GM23338 (cell line): ENCODE data around the gene UBN1. TPM values are rescaled to one million over a fixed set of nuclear protein-coding genes. Genes with fewer than 3 reads are reported as not detected.

Experiments
- ATAC-seq: fragments of 200-7000 bp; cut with Tn5 transposase; 3 replicates; pipeline ENCODE4 v1.9.1; 2020
- DNase-seq: peaks from one replicate; pipeline ENCODE4 v3.0.0-alpha.2; 2015; ENCODE audit warnings: low spot score
- H2AFZ ChIP-seq: fragments of 200-600 bp; sonication (generic); 2 replicates; pipeline ENCODE4 v1.8.0; 2016; ENCODE audit warnings: antibody characterized with exemption, mild to moderate bottlenecking, moderate library complexity
- H3F3A ChIP-seq: fragments of 200-600 bp; sonication (generic); replicated peaks from 2 replicates; pipeline ENCODE4 v1.8.0; 2017; ENCODE audit warnings: antibody characterized with exemption, mixed run types, low read depth
- H3K27ac ChIP-seq: fragments of 200-600 bp; sonication (generic); 2 replicates; pipeline ENCODE4 v1.6.1; 2016; ENCODE audit warnings: low read depth
- H3K27me3 ChIP-seq: fragments of 200-600 bp; sonication (generic); 2 replicates; pipeline ENCODE4 v1.8.0; 2016; ENCODE audit warnings: mild to moderate bottlenecking, mixed run types, moderate library complexity; ENCODE audit not compliant: insufficient read depth
- H3K36me3 ChIP-seq: fragments of 200-600 bp; sonication (generic); 2 replicates; pipeline ENCODE4 v1.8.0; 2016; ENCODE audit warnings: mild to moderate bottlenecking; ENCODE audit not compliant: insufficient read depth
- H3K4me1 ChIP-seq: fragments of 200-600 bp; sonication (generic); 2 replicates; pipeline ENCODE4 v1.8.0; 2016; ENCODE audit warnings: mild to moderate bottlenecking, moderate library complexity; ENCODE audit not compliant: insufficient read depth
- H3K4me2 ChIP-seq: fragments of 200-600 bp; sonication (generic); 2 replicates; pipeline ENCODE4 v1.7.1; 2017; ENCODE audit warnings: mixed run types
- H3K4me3 ChIP-seq: fragments of 200-600 bp; sonication (generic); 2 replicates; pipeline ENCODE4 v1.6.1; 2016; ENCODE audit warnings: mixed run types
- H3K79me2 ChIP-seq: fragments of 200-600 bp; sonication (generic); replicated peaks from 2 replicates; pipeline ENCODE4 v1.8.0; 2017; ENCODE audit warnings: mild to moderate bottlenecking; ENCODE audit not compliant: insufficient read depth
- H3K9me2 ChIP-seq: fragments of 200-600 bp; sonication (generic); 2 replicates; pipeline ENCODE4 v1.8.0; 2017; ENCODE audit not compliant: insufficient read depth
- H4K20me1 ChIP-seq: fragments of 200-600 bp; sonication (generic); replicated peaks from 2 replicates; pipeline ENCODE4 v1.8.0; 2017; ENCODE audit warnings: mild to moderate bottlenecking; ENCODE audit not compliant: insufficient read depth
- H3K27ac Mint-ChIP-seq: 2 replicates; pipeline ENCODE4 v1.8.0; 2020; ENCODE audit warnings: inconsistent platforms, mild to moderate bottlenecking, moderate library complexity, mixed read lengths
- H3K27me3 Mint-ChIP-seq: 3 replicates; pipeline ENCODE4 v1.8.0; 2022; ENCODE audit warnings: low read depth, mild to moderate bottlenecking, moderate library complexity, mixed read lengths, inconsistent platforms; ENCODE audit not compliant: insufficient read depth, poor library complexity
- H3K36me3 Mint-ChIP-seq: 3 replicates; pipeline ENCODE4 v1.8.0; 2021; ENCODE audit warnings: low read depth, mild to moderate bottlenecking, inconsistent platforms, moderate library complexity, mixed read lengths
- H3K4me1 Mint-ChIP-seq: 3 replicates; pipeline ENCODE4 v1.8.0; 2020; ENCODE audit warnings: mild to moderate bottlenecking, inconsistent platforms, mixed read lengths
- H3K4me3 Mint-ChIP-seq: 3 replicates; pipeline ENCODE4 v1.8.0; 2021; ENCODE audit warnings: moderate library complexity, mild to moderate bottlenecking, inconsistent platforms, mixed read lengths
- H3K9me3 Mint-ChIP-seq: 3 replicates; pipeline ENCODE4 v1.8.0; 2020; ENCODE audit warnings: moderate library complexity, mild to moderate bottlenecking, inconsistent platforms, mixed read lengths
- CREB1 ChIP-seq: fragments of 250-450 bp; sonication (Bioruptor Pico); IDR thresholded peaks from 2 replicates; pipeline ENCODE4 v1.5.0; 2020; ENCODE audit warnings: low read depth, mild to moderate bottlenecking, moderate library complexity
- EZH2 ChIP-seq: fragments of 200-600 bp; sonication (generic); IDR thresholded peaks from one replicate; pipeline ENCODE4 v1.8.0; 2017; ENCODE audit warnings: antibody characterized with exemption, mild to moderate bottlenecking, low read depth; ENCODE audit not compliant: unreplicated experiment
- JUNB ChIP-seq: IDR thresholded peaks from one replicate; pipeline ENCODE4 v1.6.1; 2016; ENCODE audit warnings: antibody characterized with exemption; ENCODE audit not compliant: unreplicated experiment
- ZNF331 ChIP-seq: fragments of 250-450 bp; sonication (Bioruptor Pico); IDR thresholded peaks from 2 replicates; pipeline ENCODE4 v1.5.0; 2020; ENCODE audit warnings: low read depth, mild to moderate bottlenecking, moderate library complexity
- polyA plus RNA-seq: library from polyadenylated mRNA; unstranded; fragments of >200 nt; fragmentation: Nextera tagmentation; extraction: Ambion mirVana; gene quantifications from 2 replicates; pipeline ENCODE4 v1.2.1, GENCODE V29; 2016
- total RNA-seq: library from RNA; depleted of rRNA; stranded (reverse); fragments of >200 nt; shearing (Covaris generic); gene quantifications from 2 replicates; pipeline ENCODE4 v1.2.3, GENCODE V29; 2014
- TF ChIP-seq, protein P1 (sequence below), 2 experiments: fragments of 200-600 bp in 1 of 2; sonication (generic) in 1 of 2; conservative IDR thresholded peaks; 2 replicates each; pipeline versions ENCODE4 v1.5.1 to v1.6.1; 2016 to 2017; ENCODE audit warnings: antibody characterized with exemption in 2 of 2, low read depth in 2 of 2, mild to moderate bottlenecking in 2 of 2, moderate library complexity in 1 of 2
- TF ChIP-seq, protein P2 (sequence below): IDR thresholded peaks from one replicate; pipeline ENCODE4 v1.6.1; 2018; ENCODE audit warnings: antibody characterized with exemption; ENCODE audit not compliant: unreplicated experiment

Gene UBN1
- total and polyA plus RNA-seq, 2 experiments from 2014 or later: 18.3 to 46.8 TPM

DNA sequence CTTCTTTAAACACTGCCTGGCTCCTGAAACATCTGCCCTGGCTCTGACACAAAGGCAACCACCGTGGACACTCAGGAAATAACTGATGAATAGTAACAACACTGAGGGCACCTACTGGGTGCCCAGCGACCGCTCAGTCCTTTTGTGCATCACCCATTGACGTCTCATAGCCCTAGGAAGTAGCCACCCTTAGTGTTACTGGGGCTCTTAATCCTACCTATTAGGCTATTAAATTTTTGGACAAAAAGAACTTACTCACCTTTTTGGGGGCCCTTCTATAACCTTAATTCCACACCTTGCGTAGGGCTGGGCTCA is 78.0 kb downstream of the UBN1 start:
- Mint-ChIP-seq H3K9me3 (peaks cover 13% of the 10 kb centered on the region), H3K4me3 (no peak overlapping the region), H3K27ac (0 out of 2 replicates have a peak overlapping the region, but pooled peaks have one; percentile 17), H3K4me1 (peaks cover 21% of the 10 kb centered on the region), H3K27me3 (peaks cover 6% of the 10 kb centered on the region), H3K36me3 (peaks cover 21% of the 10 kb centered on the region)
- ATAC-seq (no peak), DNase-seq (no peak)
- peaks cover 16% of the 10 kb centered on the region for H3K79me2 ChIP-seq
- H3F3A ChIP-seq: no peaks in the 10 kb centered on the region
- H3K27me3 ChIP-seq: no peaks in the 10 kb centered on the region
- 0 out of 2 replicates have a peak overlapping the region, but pooled peaks have one; percentile 32 for H3K4me2 ChIP-seq
- peak overlapping the region; percentile 78 for H3K27ac ChIP-seq
- no peaks in the 10 kb centered on the region for H3K9me2 ChIP-seq
- no peaks in the 10 kb centered on the region for H3K4me1 ChIP-seq
- 0 out of 2 replicates have a peak, but pooled peaks cover 6% of the 10 kb centered on the region for H4K20me1 ChIP-seq
- no peaks in the 10 kb centered on the region for H3K36me3 ChIP-seq
- TF ChIP-seq, protein P1, sequence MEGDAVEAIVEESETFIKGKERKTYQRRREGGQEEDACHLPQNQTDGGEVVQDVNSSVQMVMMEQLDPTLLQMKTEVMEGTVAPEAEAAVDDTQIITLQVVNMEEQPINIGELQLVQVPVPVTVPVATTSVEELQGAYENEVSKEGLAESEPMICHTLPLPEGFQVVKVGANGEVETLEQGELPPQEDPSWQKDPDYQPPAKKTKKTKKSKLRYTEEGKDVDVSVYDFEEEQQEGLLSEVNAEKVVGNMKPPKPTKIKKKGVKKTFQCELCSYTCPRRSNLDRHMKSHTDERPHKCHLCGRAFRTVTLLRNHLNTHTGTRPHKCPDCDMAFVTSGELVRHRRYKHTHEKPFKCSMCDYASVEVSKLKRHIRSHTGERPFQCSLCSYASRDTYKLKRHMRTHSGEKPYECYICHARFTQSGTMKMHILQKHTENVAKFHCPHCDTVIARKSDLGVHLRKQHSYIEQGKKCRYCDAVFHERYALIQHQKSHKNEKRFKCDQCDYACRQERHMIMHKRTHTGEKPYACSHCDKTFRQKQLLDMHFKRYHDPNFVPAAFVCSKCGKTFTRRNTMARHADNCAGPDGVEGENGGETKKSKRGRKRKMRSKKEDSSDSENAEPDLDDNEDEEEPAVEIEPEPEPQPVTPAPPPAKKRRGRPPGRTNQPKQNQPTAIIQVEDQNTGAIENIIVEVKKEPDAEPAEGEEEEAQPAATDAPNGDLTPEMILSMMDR (conservative IDR thresholded peaks at IDR 0.05; ENCODE audit: low read depth in 2 of 2): no peak
- TF ChIP-seq CREB1: no peak
- TF ChIP-seq, protein P2, sequence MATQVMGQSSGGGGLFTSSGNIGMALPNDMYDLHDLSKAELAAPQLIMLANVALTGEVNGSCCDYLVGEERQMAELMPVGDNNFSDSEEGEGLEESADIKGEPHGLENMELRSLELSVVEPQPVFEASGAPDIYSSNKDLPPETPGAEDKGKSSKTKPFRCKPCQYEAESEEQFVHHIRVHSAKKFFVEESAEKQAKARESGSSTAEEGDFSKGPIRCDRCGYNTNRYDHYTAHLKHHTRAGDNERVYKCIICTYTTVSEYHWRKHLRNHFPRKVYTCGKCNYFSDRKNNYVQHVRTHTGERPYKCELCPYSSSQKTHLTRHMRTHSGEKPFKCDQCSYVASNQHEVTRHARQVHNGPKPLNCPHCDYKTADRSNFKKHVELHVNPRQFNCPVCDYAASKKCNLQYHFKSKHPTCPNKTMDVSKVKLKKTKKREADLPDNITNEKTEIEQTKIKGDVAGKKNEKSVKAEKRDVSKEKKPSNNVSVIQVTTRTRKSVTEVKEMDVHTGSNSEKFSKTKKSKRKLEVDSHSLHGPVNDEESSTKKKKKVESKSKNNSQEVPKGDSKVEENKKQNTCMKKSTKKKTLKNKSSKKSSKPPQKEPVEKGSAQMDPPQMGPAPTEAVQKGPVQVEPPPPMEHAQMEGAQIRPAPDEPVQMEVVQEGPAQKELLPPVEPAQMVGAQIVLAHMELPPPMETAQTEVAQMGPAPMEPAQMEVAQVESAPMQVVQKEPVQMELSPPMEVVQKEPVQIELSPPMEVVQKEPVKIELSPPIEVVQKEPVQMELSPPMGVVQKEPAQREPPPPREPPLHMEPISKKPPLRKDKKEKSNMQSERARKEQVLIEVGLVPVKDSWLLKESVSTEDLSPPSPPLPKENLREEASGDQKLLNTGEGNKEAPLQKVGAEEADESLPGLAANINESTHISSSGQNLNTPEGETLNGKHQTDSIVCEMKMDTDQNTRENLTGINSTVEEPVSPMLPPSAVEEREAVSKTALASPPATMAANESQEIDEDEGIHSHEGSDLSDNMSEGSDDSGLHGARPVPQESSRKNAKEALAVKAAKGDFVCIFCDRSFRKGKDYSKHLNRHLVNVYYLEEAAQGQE: no peak
- H2AFZ ChIP-seq: no peak overlapping the region
- no peak overlapping the region for H3K4me3 ChIP-seq

DNA sequence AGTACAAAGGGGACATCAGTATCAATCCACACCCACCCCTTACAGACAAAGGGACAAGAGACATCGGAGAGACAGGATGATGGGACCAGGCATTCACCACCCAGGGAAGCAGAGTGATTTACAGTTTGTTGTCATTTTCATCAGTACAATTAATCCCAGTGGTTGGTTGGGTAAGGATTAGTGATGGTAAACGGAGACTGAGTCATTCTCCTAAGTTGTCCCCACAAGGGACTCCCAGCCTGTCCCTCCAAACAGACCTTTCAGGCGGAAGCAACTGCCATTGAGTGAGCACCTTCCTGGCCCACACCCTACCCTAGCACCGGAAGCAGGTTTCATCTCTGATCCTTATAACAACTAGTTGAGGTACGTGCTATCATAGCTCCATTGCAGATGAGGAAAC is 78.5 kb downstream of the UBN1 start:
- peaks cover 21% of the 10 kb centered on the region for H3K4me1 Mint-ChIP-seq
- H2AFZ ChIP-seq: no peak overlapping the region
- H3K27ac Mint-ChIP-seq: no peak overlapping the region
- ATAC-seq: no peak
- peak overlapping the region; percentile 78; the same call in 1 of the 2 replicates for H3K27ac ChIP-seq
- H3K36me3 ChIP-seq: no peaks in the 10 kb centered on the region
- H3K9me3 Mint-ChIP-seq: peaks cover 13% of the 10 kb centered on the region
- H3F3A ChIP-seq: no peaks in the 10 kb centered on the region
- no peaks in the 10 kb centered on the region for H3K27me3 ChIP-seq
- H3K9me2 ChIP-seq: no peaks in the 10 kb centered on the region
- no peak overlapping the region for H3K4me2 ChIP-seq
- peaks cover 7% of the 10 kb centered on the region for H3K27me3 Mint-ChIP-seq
- H3K79me2 ChIP-seq: peaks cover 16% of the 10 kb centered on the region
- 0 out of 2 replicates have a peak, but pooled peaks cover 6% of the 10 kb centered on the region for H4K20me1 ChIP-seq
- no peak overlapping the region for H3K4me3 ChIP-seq
- peaks cover 21% of the 10 kb centered on the region for H3K36me3 Mint-ChIP-seq
- no peaks in the 10 kb centered on the region for H3K4me1 ChIP-seq
- no peak for DNase-seq
- no peak overlapping the region for H3K4me3 Mint-ChIP-seq
- TF ChIP-seq EZH2: no peak
- no peak for TF ChIP-seq CREB1
- TF ChIP-seq, protein P1 (conservative IDR thresholded peaks at IDR 0.05; ENCODE audit: low read depth in 2 of 2): no peak
- TF ChIP-seq ZNF331 (CRISPR knock-in tag): no peak
- TF ChIP-seq JUNB: no peak
- TF ChIP-seq, protein P2: no peak
